ENCODE measurements around the gene PDE10A.
A peak's percentile ranks its signal among the peaks of the same experiment; 100 is the strongest.

PDE10A gene

DNA sequence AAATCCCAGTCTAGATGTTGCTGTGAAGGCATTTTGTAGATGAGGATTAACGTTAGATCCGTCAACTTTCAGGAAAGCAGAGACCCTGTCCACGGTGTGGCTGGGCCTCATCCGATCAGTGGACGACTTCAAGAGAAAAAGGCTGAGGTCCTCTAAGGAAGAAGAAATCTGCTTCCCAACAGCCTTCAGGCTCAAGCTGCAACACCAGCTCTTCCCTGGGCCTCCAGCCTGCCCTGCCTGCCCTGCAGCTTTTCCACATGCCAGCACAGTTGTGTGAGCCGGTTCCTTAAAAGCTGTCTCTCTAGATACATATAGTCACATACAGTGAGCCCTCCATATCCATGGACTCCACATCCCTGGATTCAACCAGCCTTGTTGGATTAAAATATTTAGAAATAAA lies 14.1 kb upstream of the PDE10A start:
- no peak for DNase-seq

- DNase-seq: no peak
These were observed 13.5 kb upstream of the PDE10A start for GRCh38 chr6:165676435-165677068.

GRCh38 chr6:165675120-165675519 lies 12.1 kb upstream of the PDE10A start:
- DNase-seq: no peak

DNA sequence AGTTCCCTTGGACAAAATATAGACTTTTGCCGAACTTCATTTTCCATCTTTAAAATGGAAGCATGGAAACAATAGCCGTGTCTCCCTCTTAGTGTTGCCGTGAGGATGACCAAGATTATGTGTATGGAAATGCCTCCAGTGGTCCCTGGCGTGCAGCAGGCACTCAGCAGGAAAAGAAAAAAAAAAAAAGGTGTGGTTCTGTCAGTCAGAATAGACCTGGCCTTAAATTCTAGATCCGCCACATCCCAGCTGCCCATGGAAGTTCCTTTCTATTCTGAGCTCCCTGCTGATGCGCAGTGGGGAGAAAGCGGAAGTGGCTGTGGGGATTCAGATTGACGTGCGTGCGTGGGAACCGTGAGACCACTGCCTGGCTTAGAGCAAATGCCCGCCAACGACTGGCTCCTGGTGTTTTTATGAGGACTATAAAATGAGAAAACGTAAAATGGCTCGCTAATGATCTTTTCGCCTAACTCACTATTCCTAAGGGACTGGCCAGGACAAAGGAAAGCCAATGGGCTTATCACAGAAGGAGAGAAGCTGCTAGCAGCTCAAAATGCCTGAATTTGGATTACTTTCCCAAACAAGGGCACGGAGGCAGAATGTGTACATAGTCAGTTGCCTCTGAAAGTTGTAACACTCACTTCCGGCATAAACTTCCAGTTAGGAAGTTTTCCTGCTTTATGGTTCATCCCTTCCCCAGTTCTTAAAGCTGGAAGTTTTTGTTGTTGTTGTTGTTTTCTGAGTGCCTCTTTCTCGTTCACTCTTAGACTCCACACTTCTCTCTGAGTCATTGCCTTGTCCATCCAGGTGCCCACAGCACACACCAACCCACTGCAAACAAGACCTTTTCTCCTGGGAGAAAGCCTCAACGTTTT lies 11.4 kb upstream of the PDE10A start:
- no peak for DNase-seq

- no peak for DNase-seq
These were observed 8.3 kb upstream of the PDE10A start for GRCh38 chr6:165671222-165671768.

DNA sequence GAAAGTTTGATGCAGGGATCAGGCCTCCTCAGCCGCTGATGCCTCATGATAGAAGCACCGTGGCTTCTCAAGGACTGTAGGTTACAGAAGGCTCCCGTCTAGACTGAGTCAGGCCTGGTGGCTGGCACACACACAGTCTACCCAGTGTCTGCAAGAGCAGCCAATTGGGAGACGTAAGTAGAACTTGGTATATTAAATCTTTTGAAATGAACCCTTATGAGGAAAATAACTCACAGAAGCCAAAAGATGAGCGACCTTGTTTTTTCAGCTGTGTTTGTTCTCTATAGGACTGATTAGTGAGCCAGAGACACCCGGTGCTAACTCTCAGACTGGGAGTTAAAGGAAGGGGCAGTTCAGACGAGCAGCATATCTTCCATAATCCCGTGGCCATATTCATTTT lies 5.9 kb upstream of the PDE10A start:
- no peak for DNase-seq

DNA sequence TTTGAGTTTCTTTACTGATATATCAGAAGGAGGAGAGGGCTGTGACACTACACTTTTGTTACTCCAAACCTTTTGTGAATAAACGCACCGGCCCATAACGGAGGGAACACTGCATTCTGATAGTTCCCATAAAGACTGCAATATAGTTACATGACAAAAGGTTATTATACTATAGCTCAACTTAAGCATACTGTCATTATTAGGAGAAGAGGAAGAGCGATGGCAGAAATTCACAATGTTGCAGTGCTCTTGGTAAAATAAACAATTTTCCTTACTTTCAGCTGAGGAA lies 2.3 kb upstream of the PDE10A start:
- no peak for DNase-seq

- DNase-seq: no peak
These were observed 1.7 kb upstream of the PDE10A start for GRCh38 chr6:165664559-165665383.

- no peak for DNase-seq
These were observed 906 bp upstream of the PDE10A start for GRCh38 chr6:165663736-165664558.

GRCh38 chr6:165663377-165663735 lies 315 bp upstream of the PDE10A start:
- DNase-seq: no peak

DNA sequence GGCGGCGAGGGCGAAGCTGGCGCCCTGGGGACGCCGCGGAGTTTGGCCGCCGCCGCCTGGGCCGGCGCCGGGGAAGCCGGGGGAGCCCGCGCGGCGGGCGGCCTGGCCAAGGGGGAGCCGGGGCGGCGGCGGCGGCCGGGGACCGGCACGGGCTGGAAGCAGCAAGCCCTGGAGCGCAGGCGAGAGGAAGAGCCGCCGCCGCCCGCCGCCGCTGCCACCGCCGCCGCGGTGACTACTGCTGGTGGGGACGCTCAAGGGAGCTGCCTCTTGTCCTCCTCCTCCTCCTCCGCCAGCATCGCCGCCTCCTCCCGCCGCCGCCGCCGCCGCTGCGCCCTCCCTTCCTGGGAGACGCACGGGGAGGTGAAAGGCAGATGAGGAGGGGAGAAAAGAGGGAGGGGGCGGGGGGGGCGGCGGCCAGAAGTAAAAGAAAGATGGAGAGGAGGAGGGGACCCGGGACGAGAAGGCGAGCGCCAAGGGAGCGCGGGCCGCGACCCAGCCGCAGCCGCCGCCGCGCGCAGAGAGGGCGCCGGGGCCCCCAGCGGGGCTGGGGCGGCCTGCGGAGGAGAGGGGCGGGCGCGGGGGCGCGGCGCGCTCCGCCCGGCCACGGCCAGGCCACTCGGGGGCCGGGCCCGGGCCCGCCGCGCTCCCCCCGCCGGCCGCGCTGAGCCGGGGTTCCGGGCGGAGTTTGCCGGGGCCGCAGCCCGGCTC lies 846 bp downstream of the PDE10A start:
- peak; percentile 16 for DNase-seq

DNA sequence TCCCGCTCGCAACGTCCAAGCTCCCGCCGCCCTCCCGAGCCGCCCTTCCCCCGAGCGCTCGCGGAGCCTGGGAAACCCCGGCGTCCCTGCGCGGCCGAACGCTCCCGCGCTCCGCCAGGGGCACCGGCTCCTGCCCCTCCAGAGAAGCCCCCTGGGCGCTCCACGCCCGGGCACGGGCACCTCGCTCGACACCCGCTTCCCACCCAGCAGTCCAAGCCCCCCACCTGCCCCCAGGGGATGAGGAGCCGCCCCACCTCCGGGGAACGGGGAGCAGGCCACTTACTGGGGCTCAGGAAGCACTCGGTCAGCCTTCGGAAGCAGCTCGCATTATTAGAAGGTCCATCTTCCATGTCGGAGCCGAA lies 1.4 kb downstream of the PDE10A start:
- no peak for DNase-seq

- no peak for DNase-seq
These were observed 2.0 kb downstream of the PDE10A start for GRCh38 chr6:165660857-165661663.

DNA sequence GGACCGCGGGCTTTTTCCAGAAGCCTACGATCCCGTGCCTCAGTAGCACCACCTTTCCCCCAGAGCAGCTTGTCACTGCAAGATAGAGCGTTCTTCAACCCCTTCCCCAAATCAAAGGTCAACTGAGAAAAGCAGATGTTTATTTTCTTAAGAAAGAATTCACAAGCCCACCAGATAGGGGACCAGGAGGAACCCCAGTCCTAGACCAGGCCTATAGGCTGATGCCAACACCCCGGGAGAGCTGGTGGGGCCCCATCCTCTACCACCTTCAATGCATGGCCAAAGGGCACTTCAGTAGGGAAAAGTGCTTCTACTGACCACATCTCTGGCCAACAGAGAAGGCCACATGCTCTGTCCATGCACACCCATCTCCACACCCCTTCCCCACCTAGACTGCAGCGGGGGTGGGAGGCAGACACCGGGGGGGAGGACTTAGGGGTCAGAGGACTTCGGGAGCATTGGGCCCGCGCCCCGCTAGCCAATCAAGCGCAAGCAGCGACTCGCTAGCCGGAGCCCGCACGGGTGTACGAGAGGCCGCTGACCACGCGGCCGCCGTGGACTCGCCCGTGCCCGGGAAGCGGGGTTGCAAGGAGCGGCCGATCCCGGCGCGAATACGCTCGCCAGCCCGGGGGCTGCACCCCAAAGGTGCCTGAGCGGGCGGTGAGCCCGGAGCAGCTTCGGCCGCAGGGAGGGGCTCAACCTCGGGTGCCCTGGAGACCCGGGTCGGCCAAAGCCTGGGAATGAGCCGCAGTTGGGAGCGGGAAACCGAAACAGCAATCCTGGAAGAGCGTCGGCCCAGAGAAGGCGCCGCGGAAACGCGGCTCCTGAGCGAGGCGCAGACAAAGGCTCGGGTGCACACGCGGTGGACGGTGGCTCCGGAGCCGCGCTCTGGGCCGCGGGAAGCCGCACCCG lies 2.8 kb downstream of the PDE10A start:
- no peak for DNase-seq

DNA sequence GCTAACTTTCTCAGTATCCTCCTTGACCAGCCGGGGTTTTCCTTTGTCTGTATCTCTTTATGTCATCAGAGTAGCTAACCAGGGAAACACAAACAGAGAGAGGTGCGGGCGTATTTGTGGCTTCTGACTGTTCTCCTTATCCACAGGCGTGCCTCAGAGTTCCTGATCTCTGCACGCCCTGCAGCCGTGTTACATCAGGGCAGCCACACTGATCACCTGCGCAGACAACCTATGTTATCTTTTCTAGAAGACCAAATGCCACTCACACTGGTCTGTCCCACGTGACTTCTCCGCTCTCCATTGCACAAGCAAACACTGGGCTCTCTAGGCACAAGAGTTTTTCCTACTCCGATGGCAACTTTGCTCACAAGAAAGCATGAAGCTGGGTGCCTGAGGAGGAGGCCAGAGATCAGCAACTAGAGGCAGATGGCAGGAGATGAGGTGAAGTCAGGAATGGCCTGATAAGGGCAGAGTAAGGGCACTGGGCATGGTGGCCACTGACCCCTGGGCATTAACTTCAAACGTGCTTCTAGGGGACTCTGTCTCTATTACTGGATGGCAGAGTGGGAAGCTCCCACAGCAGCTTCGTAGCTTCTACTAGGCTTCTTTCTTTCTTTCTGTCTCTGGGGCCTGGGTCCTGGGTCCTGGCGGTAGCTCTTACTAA lies 4.5 kb downstream of the PDE10A start:
- DNase-seq: no peak

- no peak for DNase-seq
These were observed 5.7 kb downstream of the PDE10A start for GRCh38 chr6:165657325-165657680.

- no peak for DNase-seq
These were observed 6.3 kb downstream of the PDE10A start for GRCh38 chr6:165656581-165657324.

GRCh38 chr6:165655191-165655590 lies 7.8 kb downstream of the PDE10A start:
- no peak for DNase-seq

- no peak for DNase-seq
These were observed 8.9 kb downstream of the PDE10A start for GRCh38 chr6:165654144-165654543.

Measured in activated CD4-positive, alpha-beta T cell treated with anti-CD3 and anti-CD28 coated beads, Interleukin-10, Interleukin-2, amounts not matched to agents 100 ng/mL and 50 ng/mL, durations not matched to agents 16 hours and 8 hours (primary cell).